HG02678 (cell line): ENCODE data around the gene CBLL1.

Source experiments
- ATAC-seq: cut with Tn5 transposase; IDR thresholded peaks from one replicate; pipeline ENCODE4 v1.9.1; 2021; ENCODE audit warnings: mild to moderate bottlenecking, moderate library complexity; ENCODE audit not compliant: unreplicated experiment

The CBLL1 gene, protein sequence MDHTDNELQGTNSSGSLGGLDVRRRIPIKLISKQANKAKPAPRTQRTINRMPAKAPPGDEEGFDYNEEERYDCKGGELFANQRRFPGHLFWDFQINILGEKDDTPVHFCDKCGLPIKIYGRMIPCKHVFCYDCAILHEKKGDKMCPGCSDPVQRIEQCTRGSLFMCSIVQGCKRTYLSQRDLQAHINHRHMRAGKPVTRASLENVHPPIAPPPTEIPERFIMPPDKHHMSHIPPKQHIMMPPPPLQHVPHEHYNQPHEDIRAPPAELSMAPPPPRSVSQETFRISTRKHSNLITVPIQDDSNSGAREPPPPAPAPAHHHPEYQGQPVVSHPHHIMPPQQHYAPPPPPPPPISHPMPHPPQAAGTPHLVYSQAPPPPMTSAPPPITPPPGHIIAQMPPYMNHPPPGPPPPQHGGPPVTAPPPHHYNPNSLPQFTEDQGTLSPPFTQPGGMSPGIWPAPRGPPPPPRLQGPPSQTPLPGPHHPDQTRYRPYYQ

DNA sequence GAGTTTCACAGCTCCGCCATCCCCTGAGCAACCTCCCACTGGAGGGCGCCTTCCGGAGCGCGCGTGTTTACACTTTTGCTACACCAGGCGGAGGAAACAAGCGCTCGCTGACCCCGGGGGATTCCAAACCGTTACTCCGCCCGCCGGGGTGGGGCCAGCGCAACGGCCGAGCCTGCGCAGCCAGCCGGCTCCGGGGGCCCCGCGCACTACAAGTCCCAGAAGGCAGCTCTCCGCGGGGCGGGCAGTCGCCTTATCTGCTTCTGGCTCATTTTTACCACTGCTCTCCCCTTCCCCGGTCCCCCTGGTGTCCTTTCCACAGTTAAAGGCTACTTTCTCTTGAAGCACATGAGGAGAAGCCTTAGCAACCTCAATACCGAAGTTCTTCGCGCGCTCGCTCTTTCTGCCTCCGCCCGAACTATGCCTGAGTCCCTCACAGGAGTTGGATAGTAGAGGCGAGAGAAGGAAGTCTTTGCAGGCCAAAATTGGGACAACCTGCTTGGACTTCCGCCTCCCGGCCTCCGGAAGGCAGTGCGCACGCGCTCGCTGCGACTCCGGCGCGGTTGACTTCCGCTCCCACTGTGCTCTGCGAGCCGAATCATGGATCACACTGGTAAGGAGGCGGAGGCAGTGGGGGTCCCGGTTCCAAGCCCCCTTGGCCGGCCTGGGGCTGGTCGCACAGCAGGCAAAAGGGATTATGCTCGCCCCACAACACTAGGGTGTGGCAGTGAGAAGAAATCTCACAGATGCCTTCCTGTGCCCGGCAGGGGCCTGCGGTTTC is at the start of gene CBLL1:
CBLL1 (plus strand) TSS at position 576 of the 778 bp plus-strand sequence; CDS start at position 598, 22 bp downstream.
- ATAC-seq = peak; percentile 89

DNA sequence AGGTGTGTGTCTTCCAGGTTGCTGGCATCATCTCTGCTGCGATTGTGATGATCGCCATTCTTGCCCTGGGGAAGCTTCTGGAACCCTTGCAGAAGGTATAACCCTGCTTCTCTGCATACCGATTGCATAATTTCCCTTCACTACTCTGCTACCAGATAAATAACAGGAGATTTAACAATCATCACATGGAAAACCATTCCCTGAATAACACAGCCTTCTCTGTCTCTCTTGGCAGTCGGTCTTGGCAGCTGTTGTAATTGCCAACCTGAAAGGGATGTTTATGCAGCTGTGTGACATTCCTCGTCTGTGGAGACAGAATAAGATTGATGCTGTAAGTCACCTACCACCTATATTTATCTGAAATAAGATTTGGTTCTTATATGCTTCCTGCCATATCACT is 49.6 kb upstream of the CBLL1 start:
- no peak for ATAC-seq

DNA sequence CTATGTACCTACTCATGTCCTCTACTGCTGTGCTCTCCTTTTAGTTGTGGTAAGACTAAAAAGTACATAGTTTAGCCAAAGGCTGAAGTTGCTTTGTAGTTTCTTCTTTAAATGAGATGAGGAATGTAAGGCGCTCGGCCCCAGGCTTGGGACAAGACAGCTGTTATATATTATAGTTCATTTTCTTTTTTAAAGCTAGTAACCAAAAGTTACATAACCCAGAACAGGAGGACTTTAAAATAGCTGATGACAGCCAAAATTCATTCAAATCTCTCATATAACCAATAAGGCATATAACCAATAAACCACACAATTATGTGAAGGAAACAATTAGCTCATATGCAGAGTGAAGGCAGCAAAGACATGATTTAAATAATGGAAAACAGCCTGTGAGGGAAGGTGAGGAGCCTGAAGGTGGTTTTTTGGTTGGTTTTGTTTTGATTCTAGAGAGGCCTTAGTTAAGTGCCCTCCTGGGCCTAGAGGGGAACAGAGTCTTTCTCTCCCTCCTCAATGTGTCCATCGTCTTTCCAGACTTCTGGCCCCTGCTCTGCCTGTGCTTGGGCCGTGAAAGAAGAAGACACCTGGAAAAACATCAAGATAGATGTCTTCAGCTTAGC is 47.5 kb upstream of the CBLL1 start:
- no peak for ATAC-seq

DNA sequence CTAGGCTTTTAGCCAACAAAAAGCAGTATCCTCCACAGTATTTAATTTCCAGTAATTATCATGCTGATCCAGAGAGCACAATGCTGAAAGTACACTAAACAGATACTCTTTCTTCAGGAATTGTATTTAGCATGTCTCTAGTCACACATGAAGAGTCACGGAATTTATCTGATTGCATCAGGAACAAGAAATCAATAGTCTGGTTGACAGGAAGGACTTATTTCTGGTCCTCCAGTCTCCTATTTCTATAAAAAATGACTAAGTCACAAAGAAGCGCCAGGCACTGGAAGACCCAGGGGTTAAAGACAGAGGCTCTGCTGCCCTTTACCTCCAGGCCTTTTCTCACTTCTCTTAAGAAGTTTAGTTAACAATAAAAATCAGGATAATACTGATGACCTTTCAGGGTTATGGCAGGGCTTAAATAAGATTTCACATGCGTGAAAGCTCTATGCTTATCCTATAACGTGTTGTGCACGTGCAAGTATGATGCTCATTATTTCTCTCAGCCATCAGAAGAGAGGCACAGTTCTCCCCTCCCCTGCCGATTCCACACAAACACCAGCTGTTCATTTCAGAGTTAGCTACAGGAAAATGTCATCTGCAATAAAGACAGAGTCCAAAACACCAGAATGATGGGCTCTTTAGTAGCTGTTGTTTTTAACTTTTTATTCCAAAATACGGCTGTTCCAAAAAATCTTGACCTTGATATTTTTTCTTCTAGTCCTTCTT is 46.5 kb upstream of the CBLL1 start:
- no peak for ATAC-seq

DNA sequence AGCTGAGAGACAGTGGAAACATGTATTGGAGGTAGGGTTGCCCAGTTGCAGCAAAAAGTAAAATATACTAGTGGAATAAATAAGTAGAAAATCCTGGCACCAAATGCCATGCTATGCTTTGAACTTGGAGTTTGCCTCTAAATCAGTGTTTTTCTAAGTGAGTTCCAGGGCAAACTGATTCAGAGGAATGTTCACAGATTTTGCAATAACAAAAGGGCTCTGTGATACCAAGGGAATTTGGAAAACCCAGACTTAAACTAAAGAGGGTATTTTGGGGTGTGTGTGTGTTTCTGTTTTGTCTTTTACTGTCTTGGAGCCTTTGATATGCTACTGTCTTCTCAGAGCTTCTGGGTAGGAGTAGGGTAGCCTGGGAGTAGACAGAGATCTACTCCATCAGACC is 43.4 kb upstream of the CBLL1 start:
- no peak for ATAC-seq

DNA sequence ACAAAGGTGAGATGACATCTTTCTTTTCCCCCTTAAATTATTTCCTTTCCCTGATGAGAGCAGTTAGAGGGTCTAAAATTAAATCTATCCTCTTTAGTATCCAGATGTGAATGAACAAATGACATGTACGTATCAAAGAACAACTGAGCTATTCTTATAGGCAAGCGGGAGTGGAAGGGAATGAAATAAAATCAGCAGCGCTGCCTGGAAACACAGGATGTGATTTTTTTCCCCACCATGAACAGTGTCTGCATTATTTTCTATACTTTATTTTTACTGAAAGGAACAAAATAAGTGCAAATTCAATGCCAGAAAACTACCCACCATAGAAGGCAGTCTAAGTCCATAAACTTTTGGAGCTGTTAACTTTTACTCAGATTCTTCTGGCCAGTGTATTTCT is 42.8 kb upstream of the CBLL1 start:
- no peak for ATAC-seq

DNA sequence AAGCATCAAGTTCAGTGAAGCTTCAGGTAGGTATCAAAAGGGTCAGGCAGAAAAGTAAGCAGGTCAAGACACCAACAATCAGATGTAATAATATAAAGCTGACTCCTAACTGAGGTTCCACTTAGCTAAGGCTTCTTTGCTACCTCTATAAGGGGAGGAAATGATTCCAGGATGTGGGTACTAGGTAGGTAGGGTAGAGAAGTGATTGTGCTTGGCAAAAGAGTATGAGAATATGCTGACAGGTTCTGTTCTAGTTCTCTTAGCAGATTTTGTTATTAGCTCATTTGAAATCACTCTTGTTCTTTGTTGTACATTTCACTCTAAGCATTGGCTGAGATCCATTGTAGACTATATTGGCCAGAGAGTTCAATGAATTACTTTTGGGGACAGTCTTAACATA is 40.7 kb upstream of the CBLL1 start:
- no peak for ATAC-seq

DNA sequence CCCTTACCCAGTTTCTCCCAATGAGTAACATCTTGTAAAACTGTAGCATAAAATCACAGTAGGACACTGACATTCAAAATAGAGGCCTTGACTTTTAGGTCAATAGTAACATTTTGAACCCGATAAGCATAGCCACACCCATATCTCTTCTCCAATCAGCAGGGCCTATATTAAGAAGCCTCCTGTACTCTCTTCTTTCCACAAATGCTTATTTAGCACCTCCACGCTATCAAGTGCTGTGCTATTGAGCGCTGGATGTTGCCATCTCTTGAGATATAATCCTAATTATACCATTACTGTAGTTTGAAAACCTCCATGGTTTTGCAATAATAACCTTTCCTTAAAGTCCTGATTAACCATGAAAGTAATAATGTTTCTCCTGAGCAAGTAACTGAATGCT is 40.1 kb upstream of the CBLL1 start:
- no peak for ATAC-seq

DNA sequence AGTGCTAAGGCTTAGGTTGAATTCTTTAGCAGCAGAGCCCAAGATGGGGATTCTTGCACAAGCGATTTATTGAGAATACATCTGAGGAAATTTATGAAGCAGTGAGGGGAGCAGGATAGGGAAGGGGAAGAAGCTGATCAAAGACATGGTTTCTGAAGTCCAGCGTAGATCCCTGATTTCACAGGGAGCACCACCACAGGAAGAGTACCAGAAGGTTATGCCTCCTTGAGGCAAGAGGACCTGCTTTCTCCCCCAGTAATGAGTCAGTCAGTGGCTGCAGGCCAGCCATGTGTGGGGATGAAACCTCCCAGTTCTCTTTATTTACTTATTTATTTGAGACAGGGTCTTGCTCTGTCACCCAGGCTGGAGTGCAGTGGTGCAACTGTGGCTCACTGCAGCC is 35.0 kb upstream of the CBLL1 start:
- no peak for ATAC-seq

DNA sequence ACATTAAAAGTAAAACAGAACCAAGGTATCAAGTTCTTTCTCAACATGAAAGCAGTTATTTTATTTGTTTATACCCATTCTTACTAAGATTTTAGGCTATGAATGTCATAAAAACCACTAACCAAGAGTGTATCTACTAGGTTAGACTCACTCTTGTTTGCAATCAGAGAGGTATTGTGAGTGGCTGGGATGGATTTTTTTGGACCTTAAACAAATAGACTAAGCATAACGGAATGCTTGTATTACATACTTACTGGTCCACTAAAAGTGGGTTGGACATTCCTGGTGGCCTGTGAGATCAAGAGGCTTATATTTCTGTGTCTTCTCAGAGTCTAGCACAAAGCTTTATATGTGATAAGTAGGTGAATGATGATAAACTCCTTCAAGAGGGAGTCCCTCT is 32.6 kb upstream of the CBLL1 start:
- ATAC-seq = no peak

DNA sequence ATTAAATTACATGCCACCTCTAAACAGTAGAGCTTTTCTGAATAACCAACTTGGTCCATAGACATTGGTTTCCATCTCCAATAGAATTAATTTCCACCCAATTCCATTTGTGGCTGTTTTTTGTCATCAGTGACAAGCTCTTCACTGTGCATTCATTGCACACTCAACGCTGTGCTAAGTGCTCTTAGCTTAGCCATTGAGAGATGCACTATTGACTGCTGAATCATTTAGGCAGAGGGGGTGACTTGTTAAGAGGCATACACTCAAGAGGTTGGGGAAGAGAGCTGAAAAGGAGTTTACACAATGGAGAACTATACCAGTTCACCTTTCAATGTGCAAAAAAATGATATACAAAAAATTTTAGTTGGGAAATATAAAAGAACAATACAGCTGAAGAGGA is 31.9 kb upstream of the CBLL1 start:
- ATAC-seq = no peak

DNA sequence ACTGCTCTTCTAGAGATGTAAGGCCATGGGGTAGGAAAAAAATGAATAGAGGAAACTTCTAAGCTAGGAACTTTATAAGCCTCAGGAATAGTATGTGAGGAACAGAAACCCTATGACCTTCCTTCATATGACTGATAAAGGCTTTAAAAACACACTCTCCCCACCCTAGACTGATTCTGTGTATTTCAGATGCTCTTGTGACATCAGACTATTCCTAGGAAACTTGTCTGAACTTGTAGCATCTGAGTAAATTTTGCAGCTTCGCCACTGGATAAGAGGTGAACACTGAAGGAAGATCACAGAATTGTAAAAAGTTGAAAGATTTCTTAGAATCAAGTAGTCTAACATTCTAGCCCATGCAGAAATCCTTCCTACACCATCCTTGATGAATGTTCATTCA is 31.0 kb upstream of the CBLL1 start:
- no peak for ATAC-seq

DNA sequence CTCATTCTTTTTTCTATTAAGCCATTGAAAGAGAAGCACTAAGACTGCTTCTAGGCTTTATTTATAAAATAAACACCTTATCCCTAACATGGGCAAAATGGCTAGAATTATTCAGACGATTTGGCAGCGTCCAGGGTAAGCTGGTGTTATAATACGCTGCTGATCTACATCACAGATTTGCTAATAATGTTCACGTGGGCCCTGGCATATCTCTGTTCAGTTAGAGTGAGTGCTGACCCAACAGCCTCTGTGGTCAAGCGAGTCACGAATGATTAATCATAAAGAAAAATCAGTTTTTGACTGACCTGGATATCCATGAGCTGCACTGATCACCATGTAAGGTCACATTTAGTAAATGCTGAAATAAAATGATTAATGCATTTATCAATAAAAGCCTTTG is 28.4 kb upstream of the CBLL1 start:
- ATAC-seq = no peak

DNA sequence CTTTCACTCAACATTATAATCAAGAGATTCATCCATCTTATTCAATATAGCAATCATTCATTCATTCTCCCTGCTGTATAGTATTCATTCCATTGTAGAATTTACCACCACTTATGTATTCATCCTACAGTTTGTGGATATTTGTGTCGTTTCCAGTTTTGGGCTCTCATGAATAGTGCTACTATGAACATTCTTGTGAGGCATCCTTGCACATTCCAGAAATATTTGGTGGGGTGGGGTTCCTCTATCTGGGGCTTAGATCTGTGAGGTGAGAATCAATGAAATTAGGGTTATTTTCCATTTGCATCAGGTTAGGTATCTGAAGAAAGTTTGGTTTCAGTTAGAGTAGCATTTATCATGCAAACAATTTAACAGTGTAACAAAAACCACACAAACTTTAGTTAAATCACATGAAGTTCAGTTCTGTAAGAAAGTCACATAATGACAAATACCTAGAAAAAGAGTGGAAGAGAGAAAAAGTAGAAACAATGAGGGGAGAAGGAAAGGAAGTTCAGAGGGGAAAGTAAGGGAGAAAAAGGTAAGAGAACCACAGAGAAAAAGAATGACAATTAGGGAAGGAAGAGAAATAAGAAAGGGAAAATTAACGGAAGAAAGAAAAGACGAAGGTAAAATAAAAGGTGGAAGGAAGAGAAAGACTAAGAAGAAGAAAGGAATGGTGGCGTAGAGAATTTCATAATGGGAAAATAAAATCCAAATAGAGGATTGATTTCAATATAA is 25.3 kb upstream of the CBLL1 start:
- no peak for ATAC-seq

DNA sequence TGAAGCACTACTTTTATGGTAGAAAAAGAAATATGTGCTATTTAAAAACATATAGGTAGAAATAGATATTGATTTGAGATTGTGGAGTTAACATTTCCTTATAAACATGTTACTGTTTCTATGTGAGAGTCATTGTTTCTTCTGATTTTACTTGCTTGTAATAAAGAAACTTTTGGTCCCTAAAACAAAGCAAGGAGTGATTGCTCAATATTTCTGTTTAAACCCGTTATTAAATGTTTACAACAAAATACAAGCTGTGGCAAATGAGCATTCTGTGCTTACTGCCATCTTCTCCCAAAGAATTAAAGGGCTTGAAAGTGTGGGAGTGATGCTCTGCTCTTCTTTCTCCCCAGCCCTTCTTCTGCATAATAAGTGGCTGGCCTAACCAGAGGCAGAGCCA is 22.7 kb upstream of the CBLL1 start:
- no peak for ATAC-seq

DNA sequence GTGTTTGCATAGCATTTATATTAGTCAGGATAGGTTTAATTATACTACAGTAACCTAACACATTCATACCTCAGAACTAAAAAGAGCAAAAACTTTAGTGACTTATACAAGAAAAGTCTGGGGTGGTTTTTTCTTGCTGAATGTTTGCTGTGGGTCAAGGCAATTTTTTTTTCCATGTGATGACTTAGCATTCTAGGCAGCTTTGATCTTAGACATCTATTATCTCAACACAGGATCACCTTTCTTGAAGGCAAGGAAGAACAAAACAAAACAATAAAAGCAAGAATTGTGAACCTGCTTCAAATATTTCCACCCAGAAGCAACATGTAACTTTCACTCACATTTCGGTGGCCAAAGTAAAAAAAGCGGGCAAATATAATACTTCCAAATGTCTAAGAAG is 20.7 kb upstream of the CBLL1 start:
- ATAC-seq = no peak

DNA sequence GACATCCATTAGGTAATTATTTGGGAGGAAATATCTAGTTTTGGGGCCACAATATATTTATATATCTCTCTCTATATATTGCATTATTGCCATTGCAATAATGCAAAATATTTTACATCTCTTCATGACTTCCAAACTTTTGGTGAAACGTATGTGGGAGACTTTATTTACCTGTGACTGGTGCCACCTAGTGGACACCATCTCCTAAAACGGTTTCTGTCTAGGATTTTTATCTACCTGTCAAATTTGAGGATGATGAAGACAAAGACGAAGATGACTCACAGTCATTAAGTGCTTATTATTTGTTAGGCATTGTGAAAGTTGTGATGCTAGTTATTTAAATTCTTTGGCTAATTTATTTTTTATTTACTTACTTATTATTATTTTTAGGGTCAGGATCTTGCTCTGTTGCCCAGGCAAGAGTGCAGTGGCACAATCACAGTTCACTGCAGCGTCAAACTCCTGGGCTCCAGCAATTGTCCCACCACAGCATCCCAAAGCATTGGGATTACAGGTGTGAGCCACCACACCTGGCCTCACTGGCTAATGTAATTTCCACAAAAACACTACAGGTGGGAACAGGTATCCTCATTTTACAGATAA is 18.7 kb upstream of the CBLL1 start:
- ATAC-seq = no peak

DNA sequence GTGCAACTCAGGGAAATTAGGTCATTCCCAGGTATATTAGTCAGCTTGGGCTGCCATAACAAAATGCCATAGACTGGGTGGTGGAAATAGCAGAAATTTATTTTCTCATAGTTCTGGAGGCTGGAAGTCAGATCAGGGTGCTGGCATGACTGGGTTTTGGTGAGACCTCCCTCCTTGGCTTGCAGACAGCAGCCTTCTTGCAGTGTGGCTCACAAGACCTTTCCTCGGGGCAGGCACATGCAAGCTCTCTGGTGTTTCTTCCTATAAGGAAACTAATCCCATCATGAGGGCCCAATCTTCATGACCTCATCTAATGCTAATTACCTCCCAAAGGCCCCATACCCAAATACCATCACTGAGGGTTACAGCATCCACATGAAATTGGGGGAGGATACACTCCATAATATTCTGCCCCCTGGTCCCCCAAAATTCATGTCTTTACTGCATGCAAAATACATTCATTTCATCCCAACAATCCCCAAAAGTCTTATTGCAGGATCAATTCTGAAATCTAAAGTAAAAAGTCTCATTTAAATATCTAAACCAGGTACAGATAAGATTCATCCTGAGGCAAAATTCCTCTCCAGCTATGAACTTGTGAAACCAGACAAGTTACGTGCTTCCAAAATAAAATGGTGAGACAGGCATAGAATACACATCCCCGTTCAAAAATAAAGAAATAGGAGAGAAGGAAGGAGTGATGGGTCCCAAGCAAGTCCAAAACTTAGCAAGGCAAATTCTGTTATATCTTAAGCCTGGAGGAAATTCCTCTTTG is 17.4 kb upstream of the CBLL1 start:
- no peak for ATAC-seq

DNA sequence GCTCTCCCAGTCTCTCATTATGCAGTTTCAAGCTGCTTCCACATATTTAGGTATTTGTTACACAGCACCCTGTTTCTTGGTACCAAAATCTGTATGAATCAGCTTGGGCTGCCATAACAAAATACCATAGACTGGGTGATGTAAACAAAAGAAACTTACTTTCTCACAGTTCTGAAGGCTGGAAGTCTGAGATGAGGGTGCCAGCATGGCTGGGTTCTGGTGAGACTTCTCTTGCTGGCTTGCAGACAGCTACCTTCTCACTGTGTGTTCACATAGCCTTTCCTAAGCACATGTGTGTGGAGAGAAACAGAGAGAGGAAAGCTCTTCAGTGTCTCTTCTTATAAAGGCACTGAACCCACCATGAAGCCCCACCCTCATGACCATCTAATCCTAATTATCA is 15.7 kb upstream of the CBLL1 start:
- ATAC-seq = no peak
